ENCODE data around the gene BCAR1.

BCAR1 gene

GRCh38 chr16:75196836-75197235 is 54.6 kb downstream of the BCAR1 start:
- no peak for DNase-seq

GRCh38 chr16:75195811-75196790 is 55.3 kb downstream of the BCAR1 start:
- no peak for DNase-seq

GRCh38 chr16:75193730-75194444 is 57.5 kb downstream of the BCAR1 start:
- no peak for DNase-seq

- DNase-seq = no peak
Observed at GRCh38 chr16:75193265-75193650, 58.2 kb downstream of the BCAR1 start.

DNA sequence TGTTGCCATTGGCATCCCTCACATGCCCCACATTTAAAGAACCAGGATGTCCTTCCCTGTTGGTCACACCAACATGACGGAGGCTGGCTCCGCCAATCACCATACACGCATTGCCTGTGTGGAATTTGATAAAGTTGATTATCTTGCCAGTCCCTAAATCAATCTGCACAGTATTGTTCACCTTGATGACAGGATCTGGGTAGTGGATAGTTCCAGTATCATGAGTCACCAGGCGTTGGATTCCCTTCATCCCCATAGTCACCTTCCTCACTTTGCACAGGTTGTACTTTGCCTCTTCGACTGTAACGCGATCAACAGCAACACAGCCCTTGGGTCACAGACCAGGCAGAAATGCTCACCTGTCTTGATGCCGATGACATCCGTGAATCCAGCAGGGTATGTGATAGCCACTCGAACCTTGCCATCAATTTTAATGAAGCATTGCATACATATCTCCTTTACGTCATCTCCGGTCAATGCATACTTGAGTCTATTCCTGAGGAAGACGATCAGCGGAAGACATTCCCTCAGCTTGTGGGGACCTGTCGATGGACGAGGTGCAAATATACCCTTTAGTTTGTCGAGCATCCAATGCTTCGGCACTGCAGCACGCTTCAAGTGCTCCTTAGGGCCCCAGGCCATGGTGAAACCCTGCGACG is 58.7 kb downstream of the BCAR1 start:
- DNase-seq = no peak

DNA sequence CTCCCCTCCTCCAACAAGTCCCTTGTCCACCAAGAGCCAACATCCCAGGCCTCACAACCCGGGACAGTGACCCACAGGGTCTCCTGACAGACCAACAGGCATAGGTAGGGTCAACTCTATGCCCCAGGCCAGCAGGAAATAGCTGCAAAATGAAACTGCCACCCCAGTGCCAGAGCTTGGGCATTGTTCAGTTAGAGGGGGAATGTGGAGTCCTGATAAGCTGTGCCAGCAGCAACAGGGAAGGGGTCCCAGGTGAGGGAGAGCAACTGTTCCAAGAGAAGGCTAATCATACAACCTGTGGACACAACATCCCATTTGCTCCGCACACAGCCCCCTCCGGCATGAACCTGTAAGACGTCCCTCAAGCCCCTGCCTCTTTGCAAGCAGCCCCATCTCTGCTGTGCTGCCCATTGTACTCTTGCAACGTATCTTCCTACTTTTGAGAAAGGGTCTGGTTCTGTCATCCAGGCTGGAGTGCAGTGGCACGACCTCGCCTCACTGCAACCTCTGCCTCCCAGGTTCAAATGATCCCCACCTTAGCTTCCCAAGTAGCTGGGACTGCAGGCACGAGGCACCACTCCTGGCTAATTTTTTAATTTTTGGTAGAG is 61.7 kb downstream of the BCAR1 start:
- DNase-seq = no peak

GRCh38 chr16:75188832-75189477 is 62.5 kb downstream of the BCAR1 start:
- no peak for DNase-seq

DNA sequence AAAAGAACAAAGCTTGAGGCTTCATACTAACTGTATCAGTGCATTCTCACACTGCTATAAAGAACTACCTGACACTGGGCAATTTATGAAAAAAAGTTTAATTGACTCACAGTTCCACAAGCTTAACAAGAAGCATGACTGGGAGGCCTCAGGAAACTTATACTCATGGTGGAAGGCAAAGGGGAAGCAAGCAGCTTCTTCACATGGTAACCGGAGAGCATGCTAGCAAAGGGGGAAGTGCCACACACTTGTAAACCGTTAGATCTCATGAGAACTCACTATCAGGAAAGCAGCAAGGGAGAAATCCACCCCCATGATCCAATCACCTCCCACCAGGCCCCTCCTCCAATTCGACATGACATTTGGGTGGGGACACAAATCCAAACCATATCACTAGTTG is 69.8 kb downstream of the BCAR1 start:
- DNase-seq = no peak

- no peak for DNase-seq
Observed at GRCh38 chr16:75179208-75179607, 72.2 kb downstream of the BCAR1 start.

All from activated CD4-positive, alpha-beta T cell treated with anti-CD3 and anti-CD28 coated beads, Interleukin-2, amount 50 U/mL, for 16 hours (primary cell).